Measurements from ENCODE around the gene ABHD16B.

ABHD16B gene

DNA sequence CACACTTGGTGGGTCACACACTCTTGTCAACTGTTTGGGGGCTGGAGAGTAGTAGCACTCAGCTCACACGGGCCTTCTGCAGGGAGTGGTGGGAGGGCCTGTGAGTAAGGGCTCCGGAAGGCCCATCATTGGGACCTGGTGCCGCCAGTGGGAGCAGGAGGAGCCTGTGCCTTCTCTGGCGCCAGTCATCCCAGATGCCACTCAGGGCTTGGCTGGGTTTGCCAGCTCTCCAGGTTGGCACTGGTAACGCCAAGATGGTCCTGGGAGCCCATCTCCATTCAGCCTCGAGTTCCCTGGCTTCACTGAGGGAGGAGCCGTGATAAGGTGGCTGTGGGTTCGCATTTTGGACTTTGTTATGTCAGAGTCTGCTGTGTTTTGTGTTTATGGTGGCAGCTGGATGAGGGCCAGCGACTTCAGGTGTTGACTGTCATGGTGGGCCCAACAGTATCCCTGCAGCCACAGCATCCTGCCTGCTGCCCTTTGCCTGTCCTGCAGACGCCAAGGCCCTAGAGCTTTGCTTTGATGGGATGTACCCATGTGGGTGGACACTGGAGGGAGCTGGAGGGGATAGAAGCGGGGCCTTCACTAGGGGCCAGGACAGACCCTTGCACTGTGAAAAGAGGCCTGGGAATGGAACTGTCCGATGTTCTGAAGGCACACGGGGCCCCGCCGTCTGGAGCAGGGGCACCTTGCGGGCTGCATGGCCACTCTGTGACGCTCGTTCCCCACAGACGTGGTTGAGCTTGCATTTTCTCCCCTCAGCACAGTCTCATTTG lies 20.3 kb downstream of the ABHD16B start:
- DNase-seq, result no peak

DNA sequence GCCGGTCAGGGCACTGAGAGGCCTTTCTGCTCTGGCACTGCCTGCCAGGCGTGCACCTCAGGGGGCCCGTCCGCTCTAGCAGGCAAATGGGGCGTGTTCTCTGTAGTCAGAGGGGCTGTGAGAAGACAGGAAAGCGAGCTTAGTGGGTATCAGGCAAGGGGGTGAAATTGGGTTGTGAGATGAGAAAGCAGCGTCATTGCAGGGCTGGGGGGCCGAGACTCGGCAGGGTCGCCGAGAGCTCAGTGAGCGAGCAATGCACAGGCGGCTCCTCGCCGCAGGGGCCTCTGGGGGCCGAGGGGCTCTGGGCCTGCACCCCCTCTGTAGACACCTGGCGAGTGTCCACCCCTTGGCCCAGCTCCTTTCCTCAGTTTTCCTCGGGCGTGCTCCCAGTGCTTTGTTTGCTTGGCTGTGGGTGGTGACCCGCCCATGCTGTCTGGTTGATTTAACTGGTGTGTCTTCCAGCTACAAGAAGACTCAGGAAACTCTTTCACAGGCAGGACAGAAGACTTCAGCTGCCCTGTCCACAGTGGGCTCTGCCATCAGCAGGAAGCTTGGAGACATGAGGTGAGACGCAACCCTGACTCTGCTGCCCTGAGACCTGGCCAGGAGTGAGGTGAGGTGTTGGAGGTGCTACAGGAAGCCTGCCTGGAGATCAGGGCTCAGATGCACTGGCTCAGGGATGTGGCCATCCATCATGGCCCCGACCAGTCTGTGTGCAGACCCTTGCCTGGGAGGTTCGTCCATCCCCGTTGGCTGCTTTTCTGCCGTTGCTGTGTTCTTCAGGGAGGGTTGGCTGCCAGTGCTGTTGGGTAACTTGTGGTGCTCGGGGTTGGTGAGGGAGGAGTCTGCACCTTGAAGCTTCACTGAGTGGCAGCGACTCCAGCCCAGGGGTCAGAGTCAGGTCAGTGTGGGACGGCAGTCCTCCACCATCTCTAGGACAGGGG lies 21.2 kb downstream of the ABHD16B start:
- no peak for DNase-seq

DNA sequence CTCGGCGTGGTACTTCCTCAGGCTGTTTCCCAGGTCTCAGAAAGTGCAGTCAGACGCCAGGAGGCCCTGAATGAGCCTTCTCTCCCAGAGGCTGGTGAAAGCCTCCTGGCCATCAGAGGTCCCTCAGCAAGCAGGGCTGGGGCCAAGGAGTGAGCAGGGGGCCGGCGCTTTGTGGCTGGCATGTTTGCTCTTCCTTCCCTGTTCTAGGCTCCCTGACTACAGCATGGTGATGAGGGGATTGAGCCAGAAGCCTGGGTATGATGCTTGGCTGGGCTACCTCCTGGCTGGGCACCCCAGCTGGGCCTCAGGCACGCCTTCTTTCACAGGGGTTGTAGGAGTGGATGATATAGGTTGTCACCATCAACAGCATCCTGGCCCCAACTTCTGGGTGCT lies 21.9 kb downstream of the ABHD16B start:
- DNase-seq, result no peak

DNA sequence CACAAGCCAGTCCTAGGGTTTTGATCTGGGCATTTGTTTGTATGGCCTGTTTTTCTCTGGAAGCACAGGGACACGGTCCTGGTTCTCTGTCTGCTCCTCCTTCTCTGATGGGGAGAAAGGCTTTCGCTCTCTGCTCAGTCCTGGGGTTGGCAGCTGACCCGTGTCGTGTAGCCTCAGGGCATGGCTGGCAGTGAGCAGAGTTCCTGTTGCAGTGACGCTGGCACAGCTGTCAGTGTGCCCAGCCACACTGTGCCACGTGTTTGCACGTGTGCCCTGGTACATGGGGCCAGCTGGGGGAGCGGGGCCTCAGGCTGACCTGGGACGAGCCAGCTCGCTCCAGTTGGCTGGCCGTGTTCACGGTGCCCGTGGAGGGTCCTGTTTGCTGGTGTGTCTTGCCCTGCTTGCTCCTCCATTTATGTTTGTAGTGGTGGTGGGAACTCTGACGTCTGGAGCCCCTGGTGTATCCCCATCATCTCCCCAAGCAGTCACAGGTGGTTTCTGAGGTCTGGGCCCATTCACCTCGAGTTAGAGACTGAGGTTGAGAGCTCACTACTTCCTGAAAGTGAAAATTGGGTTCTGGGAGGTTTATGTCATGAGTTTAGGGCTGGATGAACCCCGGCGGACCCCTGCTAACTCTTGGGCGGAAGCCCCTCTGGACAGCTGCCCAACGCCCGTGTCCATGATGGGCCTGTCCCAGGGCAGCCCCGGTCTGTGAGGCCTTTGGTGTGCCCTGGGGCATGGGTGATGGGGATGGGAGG lies 23.4 kb downstream of the ABHD16B start:
- DNase-seq, result no peak

DNA sequence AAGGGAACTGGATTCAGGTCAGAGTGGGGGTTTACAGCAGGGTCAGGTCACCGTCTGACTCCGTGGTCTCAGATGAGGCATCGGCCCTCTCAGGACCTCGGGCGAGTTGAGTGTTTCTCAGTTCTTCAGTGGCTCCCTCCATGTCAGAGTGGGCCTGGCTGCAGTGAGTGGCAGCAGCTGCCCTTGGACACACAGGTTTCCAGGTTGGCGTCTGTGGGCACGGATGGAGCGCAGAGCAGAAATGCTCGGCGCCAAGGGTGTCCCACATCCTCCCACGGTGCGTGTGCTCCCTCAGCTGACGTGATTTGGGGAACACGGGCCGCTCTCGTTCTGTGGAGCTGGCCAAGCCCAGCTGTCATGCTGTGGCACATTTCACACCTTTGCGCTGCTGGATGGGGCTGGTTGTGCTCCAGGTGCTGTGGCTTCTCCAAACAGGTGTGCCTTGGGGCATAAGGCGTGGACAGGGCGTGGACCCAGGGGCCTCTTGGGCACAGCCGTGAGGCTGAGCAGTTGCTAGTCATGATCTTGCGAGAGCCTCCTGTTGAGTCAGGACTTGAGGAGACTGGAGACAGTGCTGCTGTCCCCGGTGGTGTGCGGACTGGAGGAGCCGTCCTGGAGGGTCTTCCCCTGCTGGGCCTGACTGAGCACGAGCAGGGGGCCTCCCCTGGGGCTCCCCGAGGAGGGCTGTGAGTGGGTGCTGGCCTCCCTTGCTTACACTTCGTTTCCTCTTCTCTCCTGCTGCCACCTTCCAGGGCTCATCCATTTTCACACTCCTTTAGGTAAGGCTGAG lies 24.2 kb downstream of the ABHD16B start:
- DNase-seq, result no peak

DNA sequence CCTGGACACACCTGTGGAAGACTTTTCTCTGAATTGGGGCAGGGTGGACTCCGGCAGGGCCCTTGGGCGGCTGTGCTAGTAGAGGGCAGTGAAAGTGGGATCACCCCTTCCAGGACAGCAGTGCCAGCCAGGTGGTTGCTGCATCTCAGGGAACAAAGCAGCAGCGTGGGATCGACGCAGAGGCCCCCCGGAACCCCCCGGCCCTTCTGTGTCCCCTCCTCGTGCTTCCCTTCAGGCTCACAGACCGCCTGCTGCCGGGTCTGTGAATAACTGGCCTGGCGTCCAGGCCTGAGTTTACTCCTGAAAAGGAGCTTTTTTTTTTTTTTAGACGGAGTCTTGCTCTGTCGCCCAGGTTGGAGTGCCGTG lies 24.7 kb downstream of the ABHD16B start:
- no peak for DNase-seq

DNA sequence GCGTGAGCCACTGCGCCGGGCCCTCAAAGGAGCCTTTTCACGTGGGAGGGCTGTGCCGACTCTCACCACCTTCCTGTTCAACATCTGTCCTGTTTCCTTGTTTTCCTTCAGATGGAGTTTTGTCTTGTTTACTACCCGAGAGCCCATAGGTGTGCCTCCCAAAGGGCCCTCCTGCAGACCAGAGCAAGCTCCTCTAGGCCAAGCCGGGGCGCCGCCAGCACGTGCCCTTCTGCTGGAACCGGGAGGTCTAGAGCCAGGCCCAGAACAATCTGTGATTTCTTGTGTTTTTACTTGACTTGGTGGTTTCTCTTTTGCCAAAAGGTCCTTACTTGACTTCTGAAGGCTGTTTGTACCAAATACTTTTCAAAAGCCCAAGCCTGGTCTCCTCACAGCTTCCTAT lies 25.6 kb downstream of the ABHD16B start:
- no peak for DNase-seq

DNA sequence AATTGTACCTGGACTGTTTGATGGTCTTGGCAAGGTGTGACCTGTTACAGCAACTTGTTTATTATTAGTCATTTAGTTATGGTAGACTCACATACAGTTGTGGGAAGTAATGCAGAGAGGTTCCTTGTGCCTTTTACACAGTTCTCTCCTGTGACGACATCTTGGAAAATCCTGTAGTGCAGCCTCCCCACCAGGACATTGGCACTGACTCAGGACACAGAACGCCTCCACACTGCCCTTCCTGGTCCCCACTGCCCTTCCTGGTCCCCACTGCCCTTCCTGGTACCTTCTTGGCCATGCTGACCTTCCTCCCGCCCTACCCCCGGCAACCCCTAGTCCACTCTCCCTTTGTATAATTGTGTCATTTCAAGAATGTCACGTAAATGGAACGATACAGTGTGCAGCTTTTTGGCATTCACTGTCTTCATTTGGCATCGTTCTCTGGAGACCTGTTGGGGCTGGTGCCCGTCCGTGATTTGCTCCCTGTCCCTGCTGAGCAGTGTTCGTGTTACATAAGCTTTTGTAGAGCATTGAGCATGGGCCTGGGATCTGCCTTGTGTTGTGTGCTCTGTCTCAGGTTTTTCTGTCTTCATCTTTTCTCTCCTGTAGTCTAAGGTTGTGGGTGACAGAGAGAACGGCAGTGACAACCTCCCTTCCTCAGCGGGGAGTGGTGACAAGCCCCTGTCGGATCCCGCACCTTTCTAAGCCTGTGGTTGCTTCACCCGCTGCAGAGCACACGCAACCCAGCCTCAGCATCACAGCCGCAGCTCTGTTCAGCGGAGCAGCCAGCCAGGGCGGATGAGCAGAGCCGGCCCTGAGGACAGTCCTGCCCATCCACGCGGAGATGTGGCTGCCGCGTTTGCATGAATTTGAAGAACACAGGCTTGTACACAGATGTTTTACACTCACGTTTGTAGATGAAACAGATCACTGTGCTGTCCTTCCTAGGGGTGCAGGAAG lies 28.2 kb downstream of the ABHD16B start:
- no peak for DNase-seq

DNA sequence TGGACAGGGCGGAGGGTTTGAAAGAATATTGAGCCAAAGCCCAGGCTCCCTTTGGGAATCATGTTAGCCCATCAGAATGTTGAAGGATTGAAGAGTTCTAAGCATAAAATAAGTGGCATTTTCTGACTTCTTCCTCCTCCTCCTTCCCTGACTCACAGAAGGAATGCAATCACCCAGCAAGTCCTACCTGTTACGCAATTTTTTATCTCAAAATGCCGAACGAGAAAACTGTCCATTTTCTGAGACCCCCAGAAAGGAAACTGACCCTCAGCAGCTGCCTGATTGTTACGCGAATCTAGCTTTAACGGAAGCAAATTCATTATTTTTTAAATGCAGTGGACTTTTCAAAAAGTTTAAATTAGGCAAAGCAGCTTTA lies 28.9 kb downstream of the ABHD16B start:
- no peak for DNase-seq

DNA sequence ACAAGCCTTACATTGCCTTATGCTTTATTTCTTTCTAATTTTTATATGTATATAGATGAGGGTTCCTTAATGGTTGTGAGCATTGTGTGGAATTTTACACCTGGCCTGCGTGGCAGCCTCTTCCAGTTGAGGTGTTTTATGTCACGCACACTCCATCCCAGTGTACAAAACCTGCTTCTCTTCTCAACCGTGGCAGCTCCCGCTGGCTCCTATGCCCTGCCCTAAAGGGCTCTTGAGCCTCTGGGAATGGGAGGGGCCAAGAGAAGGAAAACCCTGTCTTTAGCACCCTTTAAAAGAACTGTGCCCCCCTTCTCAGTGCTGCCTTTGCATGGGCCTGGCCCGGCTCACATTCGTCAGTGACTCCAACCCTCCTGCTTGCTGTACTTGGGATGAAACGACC lies 29.3 kb downstream of the ABHD16B start:
- DNase-seq, result no peak

DNA sequence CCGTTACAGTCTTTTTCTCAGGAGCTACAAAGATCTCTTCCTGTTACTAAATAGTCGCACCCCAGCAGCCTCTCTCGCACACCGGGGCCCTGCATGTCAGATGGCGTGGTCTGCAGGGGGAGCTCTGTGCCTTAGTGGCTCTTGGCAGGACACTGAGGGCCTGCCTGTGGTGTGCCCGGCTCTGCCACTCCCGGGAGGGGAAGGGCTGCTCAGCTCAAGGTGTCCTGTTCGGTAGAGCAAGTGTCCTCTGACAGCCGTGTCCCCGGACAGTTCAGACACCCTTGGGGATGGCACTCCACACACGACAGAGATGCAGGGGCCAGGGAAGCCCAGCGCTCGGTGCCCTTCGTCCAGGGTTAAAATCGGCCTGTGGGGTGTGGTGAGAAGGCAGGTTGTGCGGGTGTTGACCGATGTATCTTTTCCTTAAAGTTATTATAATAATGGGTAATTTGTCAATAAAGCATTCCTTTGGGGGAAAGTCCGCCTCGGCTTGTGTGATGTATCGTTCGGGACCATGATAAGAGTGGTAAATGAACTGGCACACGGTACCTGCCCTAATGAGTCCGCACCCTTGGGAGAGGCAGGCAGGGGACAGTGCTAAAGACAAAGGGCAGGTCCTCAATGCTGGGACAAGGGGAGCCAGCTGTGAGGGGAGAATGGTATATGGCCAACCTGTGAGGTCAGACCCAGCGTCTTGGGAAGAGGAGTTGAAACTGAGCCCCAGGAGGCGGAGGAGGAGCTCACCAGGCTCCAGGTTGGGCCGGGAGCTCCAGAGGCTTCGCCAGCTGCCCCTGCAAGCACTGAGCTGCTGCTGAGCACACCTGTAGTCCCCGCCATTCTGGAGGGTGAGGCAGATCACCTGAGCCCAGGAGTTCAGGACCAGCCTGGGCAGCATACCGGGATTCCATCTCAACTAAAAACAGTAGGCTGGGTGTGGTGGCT lies 30.0 kb downstream of the ABHD16B start:
- no peak for DNase-seq

DNA sequence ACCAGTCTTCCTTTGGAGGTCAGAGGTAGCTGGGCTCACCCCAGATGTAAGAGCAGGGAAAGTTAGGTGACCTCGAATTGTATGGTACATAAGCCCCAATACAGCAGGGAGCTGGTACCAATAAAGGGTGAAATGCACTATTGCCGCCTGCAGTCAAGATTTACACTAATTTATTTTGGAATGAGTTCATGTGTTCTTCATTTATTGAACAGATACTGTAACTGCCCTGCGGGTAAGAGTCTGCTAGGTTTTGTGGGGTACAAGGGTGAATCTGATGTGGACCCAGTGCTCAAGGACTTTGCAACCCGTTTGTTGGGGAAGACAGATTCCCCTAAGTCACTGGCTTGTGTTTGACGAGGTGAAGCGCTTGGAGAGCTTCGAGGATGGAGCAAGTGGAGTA lies 31.1 kb downstream of the ABHD16B start:
- no peak for DNase-seq

DNA sequence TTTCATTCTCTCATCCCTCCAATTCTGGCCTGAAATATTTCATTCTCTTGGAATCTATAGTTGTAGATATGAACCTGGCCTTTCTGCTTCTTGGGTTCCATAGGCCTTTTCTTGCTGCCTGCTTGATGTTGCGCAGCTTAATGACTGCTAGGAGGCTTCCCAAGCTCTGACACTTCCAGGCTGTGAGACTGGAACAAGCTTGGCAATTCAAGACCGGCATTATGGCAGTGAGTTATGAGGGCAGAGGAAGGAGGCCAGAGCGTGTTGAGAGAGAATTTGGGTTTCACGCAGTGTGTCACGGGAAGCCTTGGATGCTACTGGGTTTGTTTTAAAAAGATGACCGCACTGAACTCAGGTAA lies 32.7 kb downstream of the ABHD16B start:
- DNase-seq, result no peak

DNA sequence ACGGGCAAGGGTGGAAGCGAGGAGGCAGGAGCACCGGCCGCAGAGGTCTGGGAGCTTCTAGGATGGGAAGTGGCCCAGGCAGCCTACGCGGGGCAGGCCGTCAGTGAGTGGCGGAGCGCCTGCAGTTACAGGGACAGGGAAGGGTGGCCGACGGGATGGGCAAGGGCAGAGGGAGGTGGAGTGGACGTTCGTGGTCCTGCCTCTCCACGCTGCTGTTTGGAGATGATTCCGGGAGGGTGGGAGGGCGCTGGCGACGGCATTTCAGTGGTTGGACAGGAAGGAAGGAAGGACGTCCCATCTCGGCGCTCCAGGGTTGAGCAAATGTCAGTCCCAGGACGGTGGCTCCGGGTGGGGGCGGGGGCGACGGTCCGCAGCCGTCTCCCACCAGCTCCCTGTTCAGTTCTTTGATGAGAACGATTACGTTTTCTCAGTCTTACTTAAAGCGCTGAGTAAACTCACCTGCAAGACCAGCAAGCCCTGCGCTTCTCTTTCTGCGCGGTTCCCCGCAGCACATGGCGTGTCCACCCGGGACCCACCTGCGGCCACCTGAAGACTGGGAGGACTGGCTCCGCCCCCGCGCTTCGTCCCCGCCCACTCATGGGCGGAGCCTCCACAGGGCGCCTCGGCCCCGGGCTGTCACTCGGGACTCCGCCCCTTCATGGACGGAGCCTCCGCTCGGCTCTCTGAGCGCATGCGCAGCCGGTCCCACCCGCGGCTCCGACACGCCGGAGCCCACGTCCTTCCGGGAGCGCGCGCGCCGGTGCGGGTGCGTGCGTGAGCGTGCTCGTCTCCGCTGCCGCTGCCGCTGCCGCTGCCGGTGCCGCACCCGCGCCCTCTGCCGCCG lies 33.3 kb downstream of the ABHD16B start, which contains the start of gene DNAJC5:
Gene DNAJC5, plus strand, starts transcription at position 769 of the 844 bp plus-strand sequence. CDS start 33,220 bp downstream, outside the sequence.
- DNase-seq, result peak; percentile 98

DNA sequence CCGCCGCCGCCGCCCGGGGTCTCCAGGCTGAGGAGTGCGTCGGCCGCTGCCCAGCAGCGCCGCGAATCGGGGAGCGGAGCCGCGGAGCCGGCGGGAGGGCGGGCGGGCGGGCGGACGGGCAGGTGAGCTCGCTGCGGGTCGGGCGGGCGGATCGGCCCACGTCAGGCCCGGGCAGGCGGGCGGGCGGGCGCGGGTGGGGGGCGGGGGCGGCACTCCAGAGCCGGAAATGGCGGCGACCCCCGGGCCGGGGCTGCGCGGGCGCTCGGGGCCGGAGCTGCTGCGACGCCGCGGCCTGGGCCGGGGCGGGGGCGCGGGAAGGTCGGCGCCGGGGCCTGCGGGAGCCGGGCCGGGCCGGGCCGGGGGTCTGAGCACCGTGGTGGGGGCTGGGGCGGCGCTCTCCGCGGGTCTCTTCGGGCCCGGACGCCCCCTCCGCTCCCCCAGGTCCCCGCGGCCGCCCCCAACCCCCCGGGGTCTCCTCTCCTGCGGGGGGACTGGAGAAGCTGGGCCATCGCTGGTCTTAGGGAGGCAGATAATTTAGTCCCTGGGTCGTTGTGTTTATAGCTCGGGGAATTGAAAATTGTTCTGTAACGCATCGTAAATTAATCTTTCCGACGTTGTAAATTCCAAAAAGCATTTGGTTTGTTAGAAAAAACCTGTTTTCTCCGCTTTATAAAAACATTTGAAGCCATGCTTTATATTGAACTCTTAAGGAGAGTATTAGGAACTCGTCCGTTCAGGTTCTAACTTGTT lies 34.1 kb downstream of the ABHD16B start:
- DNase-seq, result peak; percentile 11

DNA sequence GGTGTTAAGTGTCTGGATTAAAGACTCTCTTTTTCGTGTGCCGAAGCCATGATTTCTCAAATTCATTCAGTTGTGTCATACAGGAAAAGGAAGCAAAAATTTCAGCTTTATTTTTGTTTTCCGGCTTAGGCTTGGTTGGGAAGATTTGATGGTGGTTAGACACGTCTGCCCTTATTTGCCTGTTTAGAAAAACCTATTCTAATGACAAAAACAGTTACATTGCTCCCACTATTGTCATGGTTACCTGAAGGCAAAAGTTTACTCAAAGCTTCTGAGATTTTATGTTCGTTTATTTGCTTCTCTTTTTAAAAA lies 34.6 kb downstream of the ABHD16B start:
- no peak for DNase-seq

DNA sequence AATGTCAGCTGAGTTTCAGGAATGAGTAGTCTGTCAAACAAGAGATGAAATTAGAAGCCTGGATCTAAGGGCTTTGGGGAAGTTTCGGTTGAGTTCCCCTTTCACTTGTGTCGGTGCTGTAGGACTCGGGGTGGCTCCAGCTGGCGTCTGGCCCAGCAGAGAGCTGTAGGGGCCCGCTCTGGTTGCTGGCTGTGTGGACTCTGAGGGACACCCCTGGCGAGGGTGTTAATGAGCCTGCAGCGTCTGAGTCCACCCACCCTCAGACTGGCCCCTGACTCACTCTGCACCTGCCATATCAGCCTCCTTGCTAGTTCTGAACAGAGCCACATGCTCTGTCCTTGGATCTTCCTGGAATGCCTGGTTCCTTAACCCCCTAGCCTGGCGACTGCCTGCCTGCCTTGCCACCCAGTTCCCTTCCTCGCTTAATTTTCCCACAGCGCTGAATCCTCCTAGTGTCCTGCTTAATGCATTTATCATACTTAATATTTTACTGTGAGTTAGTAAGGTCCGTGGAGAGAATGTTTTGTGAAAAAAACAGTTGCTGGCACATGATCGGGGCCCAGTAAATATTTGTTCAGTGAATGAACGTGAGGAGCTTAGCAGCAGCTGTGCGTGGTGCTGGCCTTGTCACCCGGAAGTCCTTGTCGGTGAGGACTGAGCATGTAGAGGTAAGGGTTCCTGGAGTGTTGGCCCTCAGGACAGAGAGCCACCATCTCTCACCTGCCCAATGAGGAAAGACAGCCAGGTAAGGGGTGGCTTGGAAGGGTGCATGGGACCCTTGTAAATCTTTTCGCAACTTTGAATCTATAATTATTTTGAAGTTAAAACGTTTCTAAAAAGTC lies 35.2 kb downstream of the ABHD16B start:
- peak; percentile 54 for DNase-seq
